IMR-90 (cell line): ENCODE data around the gene FAM98C. TPM values are rescaled to one million over a fixed set of nuclear protein-coding genes. Genes with fewer than 3 reads are reported as not detected.
A peak's percentile ranks its signal among the peaks of the same experiment; 100 is the strongest.

Experiments
- ATAC-seq: fragments of 200-7000 bp; cut with Tn5 transposase; 2 replicates; pipeline ENCODE4 v1.9.1; 2020; ENCODE audit warnings: low read depth, mild to moderate bottlenecking, moderate library complexity
- BruUV-seq: library from RNA; stranded (reverse); fragments of 400-500 nt; replicated peaks from 2 replicates; lab custom pipeline; 2021; lab: Mats Ljungman, UMichigan
- CTCF ChIA-PET: fragments of 300-600 bp; formaldehyde crosslinking; extraction: SDS; loops from one replicate; lab custom pipeline; 2021; ENCODE audit warnings: antibody characterized with exemption; lab: Yijun Ruan, JAX
- POLR2A ChIA-PET: fragments of 300-600 bp; sonication (Branson Sonifier 250); formaldehyde crosslinking; loops from one replicate; lab custom pipeline; 2022; ENCODE audit warnings: antibody characterized with exemption; ENCODE audit not compliant: unreplicated experiment; lab: Charles Lee
- DNase-seq: peaks from one replicate; pipeline ENCODE4 v3.0.0; 2013
- H2AFZ ChIP-seq: replicated peaks from 2 replicates; pipeline ENCODE3; 2013; ENCODE audit warnings: low read length, mild to moderate bottlenecking; ENCODE audit not compliant: poor library complexity
- H2AK5ac ChIP-seq: 2 replicates; pipeline ENCODE4 v1.6.1; 2013; ENCODE audit warnings: low read depth, low read length, inconsistent platforms
- H2AK9ac ChIP-seq: replicated peaks from 2 replicates; pipeline ENCODE3; 2013; ENCODE audit warnings: mild to moderate bottlenecking, low read depth, low read length, moderate library complexity; ENCODE audit not compliant: poor library complexity
- H2BK120ac ChIP-seq: 2 replicates; pipeline ENCODE4 v1.6.1; 2013; ENCODE audit warnings: low read depth, low read length, inconsistent platforms
- H2BK15ac ChIP-seq: 3 replicates; pipeline ENCODE4 v1.6.1; 2013; ENCODE audit warnings: low read depth, low read length, inconsistent platforms
- H2BK20ac ChIP-seq: 2 replicates; pipeline ENCODE4 v1.6.1; 2013; ENCODE audit warnings: low read depth, mild to moderate bottlenecking, inconsistent platforms, low read length, moderate library complexity
- H2BK5ac ChIP-seq: 2 replicates; pipeline ENCODE4 v1.6.1; 2013; ENCODE audit warnings: mild to moderate bottlenecking, low read depth, low read length, inconsistent platforms; ENCODE audit not compliant: poor library complexity, severe bottlenecking
- H3K14ac ChIP-seq: replicated peaks from 2 replicates; pipeline ENCODE4 v1.6.1; 2013; ENCODE audit warnings: low read depth, low read length, inconsistent platforms
- H3K18ac ChIP-seq: 2 replicates; pipeline ENCODE4 v1.6.1; 2013; ENCODE audit warnings: low read depth, low read length, control low read depth
- H3K23ac ChIP-seq: 2 replicates; pipeline ENCODE4 v1.6.1; 2013; ENCODE audit warnings: low read depth, low read length, inconsistent platforms
- H3K27ac ChIP-seq: 2 replicates; pipeline ENCODE4 v1.5.1; 2013; ENCODE audit warnings: mild to moderate bottlenecking, control low read depth, low read length; ENCODE audit not compliant: insufficient read depth
- H3K27me3 ChIP-seq: 2 replicates; pipeline ENCODE4 v1.6.1; 2013; ENCODE audit warnings: low read length; ENCODE audit not compliant: control insufficient read depth, insufficient read depth
- H3K36me3 ChIP-seq: 2 replicates; pipeline ENCODE4 v1.6.1; 2013; ENCODE audit warnings: low read length, mixed read lengths; ENCODE audit not compliant: control insufficient read depth, insufficient read depth
- H3K4ac ChIP-seq: 2 replicates; pipeline ENCODE4 v1.6.1; 2013; ENCODE audit warnings: low read depth, low read length, inconsistent platforms
- H3K4me1 ChIP-seq: 2 replicates; pipeline ENCODE4 v1.6.1; 2013; ENCODE audit warnings: low read length, mixed read lengths; ENCODE audit not compliant: control insufficient read depth, insufficient read depth
- H3K4me2 ChIP-seq: 2 replicates; pipeline ENCODE4 v1.6.1; 2013; ENCODE audit warnings: low read depth, mild to moderate bottlenecking, control low read depth, low read length, moderate library complexity
- H3K4me3 ChIP-seq: 2 replicates; pipeline ENCODE4 v1.5.1; 2013; ENCODE audit warnings: low read depth, mild to moderate bottlenecking, control low read depth, low read length, moderate library complexity; ENCODE audit not compliant: insufficient read depth
- H3K56ac ChIP-seq: 2 replicates; pipeline ENCODE4 v1.6.1; 2013; ENCODE audit warnings: low read length, inconsistent platforms; ENCODE audit not compliant: insufficient read depth; ENCODE audit errors: extremely low read depth
- H3K79me1 ChIP-seq, 2 experiments: 2 replicates each; pipeline ENCODE4 v1.6.1; 2013; ENCODE audit warnings: low read length in 2 of 2, inconsistent platforms in 1 of 2, low read depth in 1 of 2
- H3K9ac ChIP-seq: 2 replicates; pipeline ENCODE4 v1.6.1; 2013; ENCODE audit warnings: low read depth, low read length, control low read depth
- H3K9me1 ChIP-seq: 2 replicates; pipeline ENCODE4 v1.6.1; 2013; ENCODE audit warnings: low read length, inconsistent platforms; ENCODE audit not compliant: insufficient read depth
- H3K9me3 ChIP-seq: 2 replicates; pipeline ENCODE4 v1.6.1; 2013; ENCODE audit warnings: low read length; ENCODE audit not compliant: control insufficient read depth, insufficient read depth
- H4K20me1 ChIP-seq: 2 replicates; pipeline ENCODE4 v1.6.1; 2013; ENCODE audit warnings: low read length, inconsistent platforms; ENCODE audit not compliant: insufficient read depth
- H4K5ac ChIP-seq: 2 replicates; pipeline ENCODE4 v1.6.1; 2013; ENCODE audit warnings: mild to moderate bottlenecking, low read depth, low read length, control low read depth
- H4K8ac ChIP-seq, 2 experiments: 2 replicates each; pipeline ENCODE4 v1.6.1; 2013; ENCODE audit warnings: low read depth in 2 of 2, low read length in 2 of 2, control low read depth in 1 of 2, inconsistent platforms in 1 of 2
- H4K91ac ChIP-seq: 2 replicates; pipeline ENCODE4 v1.6.1; 2013; ENCODE audit warnings: low read depth, low read length, inconsistent platforms; ENCODE audit not compliant: insufficient read depth
- MAFK ChIP-seq: IDR thresholded peaks from 2 replicates; pipeline ENCODE4 v1.6.1; 2012; ENCODE audit warnings: low read depth, low read length, improper control_type of control experiment
- RCOR1 ChIP-seq: IDR thresholded peaks from 2 replicates; pipeline ENCODE4 v1.6.1; 2012; ENCODE audit warnings: mild to moderate bottlenecking, low read length, improper control_type of control experiment; ENCODE audit not compliant: insufficient replicate concordance
- WGBS, 2 experiments: methylation state at CpG; one replicate each; pipeline versions ENCODE4 v1.1.5 to v1.1.7; 2013; ENCODE audit warnings: missing lambda C conversion rate in 2 of 2; ENCODE audit not compliant: insufficient read length in 1 of 2; ENCODE audit errors: extremely low coverage in 2 of 2; 5-methylcytosine and 5-hydroxymethylcytosine counted together
- dilution Hi-C: fragments of 300-500 bp; cut with HindIII; formaldehyde crosslinking; loops from one replicate; pipeline ENCODE4 v1.14.3; 2018; ENCODE audit warnings: low sequenced_read_pairs; ENCODE audit not compliant: unreplicated experiment
- in situ Hi-C: fragments of 300-500 bp; cut with MboI; formaldehyde crosslinking; loops from 3 replicates; pipeline ENCODE4 v1.14.3; 2019; ENCODE audit warnings: low sequenced_read_pairs, inconsistent platforms, mixed read lengths
- intact Hi-C: fragments of 100-400 bp; cut with micrococcal nuclease; formaldehyde crosslinking; loops from 2 replicates; pipeline ENCODE4 v1.10.0; 2022
- polyA plus RNA-seq, 3 experiments: library from polyadenylated mRNA; depleted of rRNA; stranded (reverse); fragments of >200 nt; gene quantifications; 2 replicates each; pipeline ENCODE4 v1.2.3, GENCODE V29; 2012; ENCODE audit warnings: low replicate concordance in 1 of 3
- total RNA-seq: library from RNA; depleted of rRNA; stranded (reverse); fragments of >200 nt; gene quantifications from 2 replicates; pipeline ENCODE4 v1.2.3, GENCODE V29; 2012

Gene FAM98C
- total and polyA plus RNA-seq, 2 of the 4 experiments (the other 2 are of a cell fraction) = 3.6 to 17.9 TPM

GRCh38 chr19:38434549-38435051 lies 31.7 kb downstream of the FAM98C start:
- Histone ChIP-seq H3K27me3 (peaks cover 26% of the 10 kb centered on the region), H4K5ac (no peak overlapping the region), H3K4me1 (no peaks in the 10 kb centered on the region), H4K91ac (no peak overlapping the region), H2BK5ac (no peak overlapping the region), H4K8ac (no peak overlapping the region), H3K4me3 (no peak overlapping the region), H3K4ac (no peak overlapping the region), H3K9ac (no peak overlapping the region), H4K20me1 (no peaks in the 10 kb centered on the region), H3K4me2 (no peak overlapping the region), H3K14ac (no peak overlapping the region), H2AK5ac (no peak overlapping the region), H3K9me1 (no peaks in the 10 kb centered on the region), H3K79me1 (no peaks in the 10 kb centered on the region), H2BK120ac (no peak overlapping the region), H3K56ac (no peak overlapping the region), H3K27ac (no peak overlapping the region), H3K18ac (no peak overlapping the region), H2AK9ac (no peak overlapping the region), H3K23ac (no peak overlapping the region), H3K36me3 (no peaks in the 10 kb centered on the region), H2AFZ (no peak overlapping the region), H2BK20ac (no peak overlapping the region), H2BK15ac (no peak overlapping the region), H3K9me3 (no peaks in the 10 kb centered on the region)
- DNase-seq (no peak), ATAC-seq (no peak)
- ChIA-PET CTCF (no interaction called here), POLR2A (no interaction called here)
- no CpG with 5 or more reads among the region's 13 CpGs for WGBS, 2 experiments
- in situ Hi-C loops = no loop called here
- dilution Hi-C loops = no loop called here
- TF ChIP-seq RCOR1 (no peak), MAFK (peak; percentile 97)
- intact Hi-C loops = no loop called here
- BruUV-seq = no TSS peak
